ENCODE results near the gene PLTP. TPM values are rescaled to one million over a fixed set of nuclear protein-coding genes. Genes with fewer than 3 reads are reported as not detected.
A peak's percentile ranks its signal among the peaks of the same experiment; 100 is the strongest.

Gene PLTP
- total and polyA plus RNA-seq, 2 of the 13 experiments (the other 11 are each of a cell fraction or from before 2014, with no cell fraction given), result 16.9 to 28.6 TPM

DNA sequence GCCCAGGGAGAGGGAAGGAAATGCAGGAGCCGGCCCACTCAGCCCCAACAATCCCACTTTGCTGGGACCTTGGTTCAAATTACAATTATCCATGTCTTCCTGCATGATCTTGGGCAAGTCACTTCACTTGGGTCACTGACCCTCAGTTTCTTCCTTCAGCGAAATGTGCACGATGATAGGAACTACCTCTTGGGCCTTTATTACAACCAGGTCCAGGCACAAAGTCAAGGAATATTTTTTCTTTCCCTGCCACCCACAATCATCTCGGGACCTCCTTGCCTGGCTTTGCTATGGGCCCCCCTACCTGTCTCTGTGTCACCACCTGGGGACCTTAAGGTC, 358 bp upstream of the PLTP start:
- no peak for ATAC-seq
- CTCF ChIA-PET (ENCODE audit: low intra/inter-chr PET ratio, low total read pairs), result no interaction called here
- H3K9me3 ChIP-seq (ENCODE audit: low read length), result no peaks in the 10 kb centered on the region
- H3K36me3 ChIP-seq (replicated peaks in 1 of 2; ENCODE audit: control insufficient read depth in 1 of 2, insufficient read depth in 2 of 2, low read length in 2 of 2), result no peaks in the 10 kb centered on the region
- H3K79me2 ChIP-seq (ENCODE audit: insufficient read depth, low read length), result no peaks in the 10 kb centered on the region
- H3K27ac ChIP-seq (ENCODE audit: extremely low read length, insufficient read depth, low read length), result no peak overlapping the region
- H4K20me1 ChIP-seq (ENCODE audit: insufficient read depth, low read length), result no peaks in the 10 kb centered on the region
- peak overlapping the region; percentile 46 for H3K9ac ChIP-seq (ENCODE audit: insufficient read depth, low read depth, low read length)
- no peak for FAIRE-seq
- BruUV-seq (replicated peaks), result no TSS peak
- in situ Hi-C loops (cut with HindIII; ENCODE audit: extremely low pct_ligation_motif_present, low pct_unique_long_range_greater_than_20kb), result no loop called here
- intact Hi-C loops (cut with micrococcal nuclease; ENCODE audit: unreplicated experiment), result no loop called here
- H3K4me3 ChIP-seq (replicated peaks in 1 of 3; ENCODE audit: insufficient read depth in 1 of 3, low read depth in 2 of 3, low read length in 3 of 3), result peak overlapping the region; percentile 29 to 66 (median 56)
- POLR2A ChIA-PET, result interaction anchor here (0.8 to 8.8 kb wide), 6 partner anchors 7 to 48 kb away, joined by 3 to 164 read pairs (median 6); partner anchors contain the start of genes CTSA, NEURL2 and PCIF1
- WGBS (ENCODE audit: low lambda C conversion rate), result 24% methylated on average over 4 of the region's 4 CpGs
- H3K4me1 ChIP-seq (ENCODE audit: insufficient read depth, low read length), result peaks cover 57% of the 10 kb centered on the region
- peak overlapping the region; percentile 71 for H3K4me2 ChIP-seq (ENCODE audit: low read depth, low read length)
- DNase-seq (ENCODE audit: low spot score), result no peak
- H2AFZ ChIP-seq (ENCODE audit: low read length), result no peak overlapping the region
- H3K27me3 ChIP-seq (ENCODE audit: control insufficient read depth in 1 of 2, insufficient read depth in 2 of 2, low read length in 2 of 2), result peaks cover 0 to 8% of the 10 kb centered on the region in 2 experiments; a peak in 3 of 5 replicates
- TF ChIP-seq, protein P1, sequence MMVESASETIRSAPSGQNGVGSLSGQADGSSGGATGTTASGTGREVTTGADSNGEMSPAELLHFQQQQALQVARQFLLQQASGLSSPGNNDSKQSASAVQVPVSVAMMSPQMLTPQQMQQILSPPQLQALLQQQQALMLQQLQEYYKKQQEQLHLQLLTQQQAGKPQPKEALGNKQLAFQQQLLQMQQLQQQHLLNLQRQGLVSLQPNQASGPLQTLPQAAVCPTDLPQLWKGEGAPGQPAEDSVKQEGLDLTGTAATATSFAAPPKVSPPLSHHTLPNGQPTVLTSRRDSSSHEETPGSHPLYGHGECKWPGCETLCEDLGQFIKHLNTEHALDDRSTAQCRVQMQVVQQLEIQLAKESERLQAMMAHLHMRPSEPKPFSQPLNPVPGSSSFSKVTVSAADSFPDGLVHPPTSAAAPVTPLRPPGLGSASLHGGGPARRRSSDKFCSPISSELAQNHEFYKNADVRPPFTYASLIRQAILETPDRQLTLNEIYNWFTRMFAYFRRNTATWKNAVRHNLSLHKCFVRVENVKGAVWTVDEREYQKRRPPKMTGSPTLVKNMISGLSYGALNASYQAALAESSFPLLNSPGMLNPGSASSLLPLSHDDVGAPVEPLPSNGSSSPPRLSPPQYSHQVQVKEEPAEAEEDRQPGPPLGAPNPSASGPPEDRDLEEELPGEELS (CRISPR knock-in tag; IDR thresholded peaks at IDR 0.05), result no peak
- TF ChIP-seq SNRNP70 (IDR thresholded peaks at IDR 0.05; ENCODE audit: low read depth, low read length), result no peak
- TF ChIP-seq RARG (CRISPR knock-in tag; IDR thresholded peaks at IDR 0.05; ENCODE audit: low read depth), result no peak
- TF ChIP-seq, protein P2, sequence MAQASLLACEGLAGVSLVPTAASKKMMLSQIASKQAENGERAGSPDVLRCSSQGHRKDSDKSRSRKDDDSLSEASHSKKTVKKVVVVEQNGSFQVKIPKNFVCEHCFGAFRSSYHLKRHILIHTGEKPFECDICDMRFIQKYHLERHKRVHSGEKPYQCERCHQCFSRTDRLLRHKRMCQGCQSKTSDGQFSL (CRISPR knock-in tag; IDR thresholded peaks at IDR 0.05), result no peak
- no peak for TF ChIP-seq ZNF589 (CRISPR knock-in tag; conservative IDR thresholded peaks at IDR 0.05)
- TF ChIP-seq ZNF329 (CRISPR knock-in tag; IDR thresholded peaks at IDR 0.05; ENCODE audit: low read depth), result no peak
- no peak for TF ChIP-seq NFKBIZ (CRISPR knock-in tag; IDR thresholded peaks at IDR 0.05)
- no peak for TF ChIP-seq POLR2AphosphoS2 (IDR thresholded peaks at IDR 0.05; ENCODE audit: low read depth, low read length)
- TF ChIP-seq, protein P3, sequence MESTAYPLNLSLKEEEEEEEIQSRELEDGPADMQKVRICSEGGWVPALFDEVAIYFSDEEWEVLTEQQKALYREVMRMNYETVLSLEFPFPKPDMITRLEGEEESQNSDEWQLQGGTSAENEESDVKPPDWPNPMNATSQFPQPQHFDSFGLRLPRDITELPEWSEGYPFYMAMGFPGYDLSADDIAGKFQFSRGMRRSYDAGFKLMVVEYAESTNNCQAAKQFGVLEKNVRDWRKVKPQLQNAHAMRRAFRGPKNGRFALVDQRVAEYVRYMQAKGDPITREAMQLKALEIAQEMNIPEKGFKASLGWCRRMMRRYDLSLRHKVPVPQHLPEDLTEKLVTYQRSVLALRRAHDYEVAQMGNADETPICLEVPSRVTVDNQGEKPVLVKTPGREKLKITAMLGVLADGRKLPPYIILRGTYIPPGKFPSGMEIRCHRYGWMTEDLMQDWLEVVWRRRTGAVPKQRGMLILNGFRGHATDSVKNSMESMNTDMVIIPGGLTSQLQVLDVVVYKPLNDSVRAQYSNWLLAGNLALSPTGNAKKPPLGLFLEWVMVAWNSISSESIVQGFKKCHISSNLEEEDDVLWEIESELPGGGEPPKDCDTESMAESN (CRISPR knock-in tag; conservative IDR thresholded peaks at IDR 0.05), result 0 out of 2 replicates have a peak, but pooled peaks have one; percentile 21
- TF ChIP-seq, protein P4, sequence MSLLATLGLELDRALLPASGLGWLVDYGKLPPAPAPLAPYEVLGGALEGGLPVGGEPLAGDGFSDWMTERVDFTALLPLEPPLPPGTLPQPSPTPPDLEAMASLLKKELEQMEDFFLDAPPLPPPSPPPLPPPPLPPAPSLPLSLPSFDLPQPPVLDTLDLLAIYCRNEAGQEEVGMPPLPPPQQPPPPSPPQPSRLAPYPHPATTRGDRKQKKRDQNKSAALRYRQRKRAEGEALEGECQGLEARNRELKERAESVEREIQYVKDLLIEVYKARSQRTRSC (CRISPR knock-in tag; IDR thresholded peaks at IDR 0.05; ENCODE audit: low read depth), result no peak
- TF ChIP-seq ZNF101 (CRISPR knock-in tag; IDR thresholded peaks at IDR 0.05; ENCODE audit: borderline replicate concordance, low read depth), result no peak
- no peak for TF ChIP-seq SKI (IDR thresholded peaks at IDR 0.05; ENCODE audit: partially characterized antibody)
- TF ChIP-seq CREM (IDR thresholded peaks at IDR 0.05), result no peak
- TF ChIP-seq CREM (CRISPR knock-in tag; IDR thresholded peaks at IDR 0.05), result no peak
- no peak for TF ChIP-seq NFRKB (IDR thresholded peaks at IDR 0.05)
- TF ChIP-seq MIER2 (CRISPR knock-in tag; IDR thresholded peaks at IDR 0.05), result no peak
- TF ChIP-seq, protein P5, sequence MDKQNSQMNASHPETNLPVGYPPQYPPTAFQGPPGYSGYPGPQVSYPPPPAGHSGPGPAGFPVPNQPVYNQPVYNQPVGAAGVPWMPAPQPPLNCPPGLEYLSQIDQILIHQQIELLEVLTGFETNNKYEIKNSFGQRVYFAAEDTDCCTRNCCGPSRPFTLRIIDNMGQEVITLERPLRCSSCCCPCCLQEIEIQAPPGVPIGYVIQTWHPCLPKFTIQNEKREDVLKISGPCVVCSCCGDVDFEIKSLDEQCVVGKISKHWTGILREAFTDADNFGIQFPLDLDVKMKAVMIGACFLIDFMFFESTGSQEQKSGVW (CRISPR knock-in tag; IDR thresholded peaks at IDR 0.05; ENCODE audit: borderline replicate concordance), result no peak
- TF ChIP-seq CCAR2 (optimal IDR thresholded peaks at IDR 0.05; ENCODE audit: low read depth, low read length), result no peak
- TF ChIP-seq ZFP37 (CRISPR knock-in tag; IDR thresholded peaks at IDR 0.05; ENCODE audit: borderline replicate concordance), result no peak
- no peak for TF ChIP-seq U2AF2 (IDR thresholded peaks at IDR 0.05; ENCODE audit: low read depth, low read length)
- 0 out of 2 replicates have a peak, but pooled peaks have one; percentile 8 for TF ChIP-seq ZNF619 (CRISPR knock-in tag; IDR thresholded peaks at IDR 0.05)

Data from HepG2 (cell line).